GM18951 (cell line): ENCODE results near the gene SLC35A3.

Source experiments
- POLR2A ChIP-seq: IDR thresholded peaks from 4 replicates; pipeline ENCODE4 v1.6.1; 2011; ENCODE audit warnings: mild to moderate bottlenecking; ENCODE audit not compliant: insufficient read length, insufficient read depth; ENCODE audit errors: extremely low read depth
- in situ Hi-C: fragments of 300-500 bp; cut with MboI; formaldehyde crosslinking; loops from one replicate; pipeline ENCODE4 v1.12.0; 2022; ENCODE audit warnings: low sequenced_read_pairs, mixed read lengths, inconsistent platforms; ENCODE audit not compliant: unreplicated experiment

SLC35A3 gene

GRCh38 chr1:100053119-100053518 lies 83.3 kb downstream of the SLC35A3 start:
- in situ Hi-C loops = no loop called here
- no peak for TF ChIP-seq POLR2A

- in situ Hi-C loops = no loop called here
- TF ChIP-seq POLR2A = no peak
Observed at GRCh38 chr1:100053727-100054126, 83.9 kb downstream of the SLC35A3 start.

GRCh38 chr1:100061681-100062080 lies 91.9 kb downstream of the SLC35A3 start:
- TF ChIP-seq POLR2A = no peak
- in situ Hi-C loops = no loop called here

- in situ Hi-C loops = no loop called here
- no peak for TF ChIP-seq POLR2A
Observed at GRCh38 chr1:100065183-100065968, 95.6 kb downstream of the SLC35A3 start.

- in situ Hi-C loops = no loop called here
- TF ChIP-seq POLR2A = no peak
Observed at GRCh38 chr1:100065969-100066227, 96.1 kb downstream of the SLC35A3 start.

- in situ Hi-C loops = no loop called here
Observed at GRCh38 chr1:100070201-100070939, 100.6 kb downstream of the SLC35A3 start.

GRCh38 chr1:100073531-100073930 lies 103.7 kb downstream of the SLC35A3 start:
- in situ Hi-C loops = no loop called here
- TF ChIP-seq POLR2A = no peak

More at GRCh38 chr1:100070201-100070939, 100.6 kb downstream of the SLC35A3 start:
- no peak for TF ChIP-seq POLR2A

- TF ChIP-seq POLR2A = no peak
- in situ Hi-C loops = no loop called here
Observed at GRCh38 chr1:100074604-100075395, 105.0 kb downstream of the SLC35A3 start.

GRCh38 chr1:100075773-100076172 lies 106.0 kb downstream of the SLC35A3 start:
- in situ Hi-C loops = no loop called here
- TF ChIP-seq POLR2A = no peak

GRCh38 chr1:100076319-100076718 lies 106.5 kb downstream of the SLC35A3 start:
- no peak for TF ChIP-seq POLR2A
- in situ Hi-C loops = no loop called here

GRCh38 chr1:100076744-100077143 lies 106.9 kb downstream of the SLC35A3 start:
- in situ Hi-C loops = no loop called here

GRCh38 chr1:100077531-100077930 lies 107.7 kb downstream of the SLC35A3 start:
- no peak for TF ChIP-seq POLR2A
- in situ Hi-C loops = no loop called here

More at GRCh38 chr1:100076744-100077143, 106.9 kb downstream of the SLC35A3 start:
- no peak for TF ChIP-seq POLR2A

GRCh38 chr1:100080331-100080730 lies 110.5 kb downstream of the SLC35A3 start:
- in situ Hi-C loops = no loop called here
- no peak for TF ChIP-seq POLR2A
